Measurements from ENCODE around the gene SSH2.

- no peak for TF ChIP-seq REST (IDR thresholded peaks at IDR 0.05)
- no peak for TF ChIP-seq YY1 (IDR thresholded peaks at IDR 0.05)
- TF ChIP-seq, protein P1, sequence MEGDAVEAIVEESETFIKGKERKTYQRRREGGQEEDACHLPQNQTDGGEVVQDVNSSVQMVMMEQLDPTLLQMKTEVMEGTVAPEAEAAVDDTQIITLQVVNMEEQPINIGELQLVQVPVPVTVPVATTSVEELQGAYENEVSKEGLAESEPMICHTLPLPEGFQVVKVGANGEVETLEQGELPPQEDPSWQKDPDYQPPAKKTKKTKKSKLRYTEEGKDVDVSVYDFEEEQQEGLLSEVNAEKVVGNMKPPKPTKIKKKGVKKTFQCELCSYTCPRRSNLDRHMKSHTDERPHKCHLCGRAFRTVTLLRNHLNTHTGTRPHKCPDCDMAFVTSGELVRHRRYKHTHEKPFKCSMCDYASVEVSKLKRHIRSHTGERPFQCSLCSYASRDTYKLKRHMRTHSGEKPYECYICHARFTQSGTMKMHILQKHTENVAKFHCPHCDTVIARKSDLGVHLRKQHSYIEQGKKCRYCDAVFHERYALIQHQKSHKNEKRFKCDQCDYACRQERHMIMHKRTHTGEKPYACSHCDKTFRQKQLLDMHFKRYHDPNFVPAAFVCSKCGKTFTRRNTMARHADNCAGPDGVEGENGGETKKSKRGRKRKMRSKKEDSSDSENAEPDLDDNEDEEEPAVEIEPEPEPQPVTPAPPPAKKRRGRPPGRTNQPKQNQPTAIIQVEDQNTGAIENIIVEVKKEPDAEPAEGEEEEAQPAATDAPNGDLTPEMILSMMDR (IDR thresholded peaks at IDR 0.05; ENCODE audit: low read depth, low read length, missing input control): no peak
- no peak for TF ChIP-seq SP1 (IDR thresholded peaks at IDR 0.05)
- no peak for TF ChIP-seq MAX (IDR thresholded peaks at IDR 0.05)
- TF ChIP-seq, protein P2, sequence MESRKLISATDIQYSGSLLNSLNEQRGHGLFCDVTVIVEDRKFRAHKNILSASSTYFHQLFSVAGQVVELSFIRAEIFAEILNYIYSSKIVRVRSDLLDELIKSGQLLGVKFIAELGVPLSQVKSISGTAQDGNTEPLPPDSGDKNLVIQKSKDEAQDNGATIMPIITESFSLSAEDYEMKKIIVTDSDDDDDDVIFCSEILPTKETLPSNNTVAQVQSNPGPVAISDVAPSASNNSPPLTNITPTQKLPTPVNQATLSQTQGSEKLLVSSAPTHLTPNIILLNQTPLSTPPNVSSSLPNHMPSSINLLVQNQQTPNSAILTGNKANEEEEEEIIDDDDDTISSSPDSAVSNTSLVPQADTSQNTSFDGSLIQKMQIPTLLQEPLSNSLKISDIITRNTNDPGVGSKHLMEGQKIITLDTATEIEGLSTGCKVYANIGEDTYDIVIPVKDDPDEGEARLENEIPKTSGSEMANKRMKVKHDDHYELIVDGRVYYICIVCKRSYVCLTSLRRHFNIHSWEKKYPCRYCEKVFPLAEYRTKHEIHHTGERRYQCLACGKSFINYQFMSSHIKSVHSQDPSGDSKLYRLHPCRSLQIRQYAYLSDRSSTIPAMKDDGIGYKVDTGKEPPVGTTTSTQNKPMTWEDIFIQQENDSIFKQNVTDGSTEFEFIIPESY (IDR thresholded peaks at IDR 0.05): no peak
- no peak for TF ChIP-seq RAD21 (IDR thresholded peaks at IDR 0.05)
- no peak for TF ChIP-seq HNF4G (IDR thresholded peaks at IDR 0.05)
- TF ChIP-seq JUND (IDR thresholded peaks at IDR 0.05): no peak
- TF ChIP-seq NR2F2 (IDR thresholded peaks at IDR 0.05): no peak
Measured at GRCh38 chr17:29595943-29596774, 333.9 kb downstream of the SSH2 start.
